ENCODE data around the gene MED13L.

Gene MED13L

DNA sequence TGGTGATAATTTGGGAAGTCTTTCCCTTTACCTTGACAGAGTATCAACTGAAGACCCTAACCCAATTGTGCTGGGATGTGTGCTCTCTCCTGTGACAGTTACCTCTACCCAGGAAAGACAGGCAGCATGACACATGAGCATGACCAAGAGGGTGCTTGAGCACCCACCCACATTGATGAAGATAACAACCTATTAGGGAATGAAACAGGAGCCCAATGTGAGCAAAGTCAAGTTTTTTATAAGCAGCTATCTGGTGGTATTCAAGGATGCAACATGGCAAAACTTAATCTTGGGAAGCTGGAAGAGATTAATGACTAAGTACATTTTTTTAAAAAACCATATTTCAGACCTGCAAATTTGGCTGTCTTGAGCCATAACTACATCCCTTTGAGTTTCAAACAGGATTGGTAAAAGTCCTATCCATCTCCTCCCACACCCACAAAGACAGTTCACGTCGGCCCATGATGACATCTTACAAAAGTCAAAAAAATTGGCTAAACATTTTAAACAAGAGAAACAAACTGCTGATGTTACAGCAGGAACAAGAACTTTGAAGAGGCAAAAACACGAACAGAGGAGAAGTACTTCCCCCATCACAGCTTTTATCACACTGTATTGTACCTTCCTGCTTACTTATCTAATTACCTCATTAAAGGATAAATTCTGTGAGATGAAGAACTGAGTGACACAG is 60.3 kb downstream of the MED13L start:
- no peak for DNase-seq (ENCODE audit: extremely low spot score)
- ChIA-PET CTCF (interaction anchor here (0.6 kb wide), 1 partner anchor 1402 kb away, joined by 4 read pairs; no protein-coding TSS in a partner anchor), POLR2A (no interaction called here)
- TF ChIP-seq SUZ12 (IDR thresholded peaks at IDR 0.05) (no peak), HDGF (IDR thresholded peaks at IDR 0.05; ENCODE audit: borderline replicate concordance) (no peak), ZNF384 (IDR thresholded peaks at IDR 0.05) (no peak), L3MBTL2 (conservative IDR thresholded peaks at IDR 0.05) (no peak), FOXA1 (IDR thresholded peaks at IDR 0.05) (no peak), ELF4 (IDR thresholded peaks at IDR 0.05) (no peak), NFRKB (IDR thresholded peaks at IDR 0.05) (no peak), BHLHE40 (IDR thresholded peaks at IDR 0.05; ENCODE audit: borderline replicate concordance) (no peak), FOXM1 (IDR thresholded peaks at IDR 0.05; ENCODE audit: borderline replicate concordance) (no peak), TARDBP (IDR thresholded peaks at IDR 0.05) (no peak)
- TF ChIP-seq, protein P1, sequence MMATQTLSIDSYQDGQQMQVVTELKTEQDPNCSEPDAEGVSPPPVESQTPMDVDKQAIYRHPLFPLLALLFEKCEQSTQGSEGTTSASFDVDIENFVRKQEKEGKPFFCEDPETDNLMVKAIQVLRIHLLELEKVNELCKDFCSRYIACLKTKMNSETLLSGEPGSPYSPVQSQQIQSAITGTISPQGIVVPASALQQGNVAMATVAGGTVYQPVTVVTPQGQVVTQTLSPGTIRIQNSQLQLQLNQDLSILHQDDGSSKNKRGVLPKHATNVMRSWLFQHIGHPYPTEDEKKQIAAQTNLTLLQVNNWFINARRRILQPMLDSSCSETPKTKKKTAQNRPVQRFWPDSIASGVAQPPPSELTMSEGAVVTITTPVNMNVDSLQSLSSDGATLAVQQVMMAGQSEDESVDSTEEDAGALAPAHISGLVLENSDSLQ (IDR thresholded peaks at IDR 0.05) = no peak

DNA sequence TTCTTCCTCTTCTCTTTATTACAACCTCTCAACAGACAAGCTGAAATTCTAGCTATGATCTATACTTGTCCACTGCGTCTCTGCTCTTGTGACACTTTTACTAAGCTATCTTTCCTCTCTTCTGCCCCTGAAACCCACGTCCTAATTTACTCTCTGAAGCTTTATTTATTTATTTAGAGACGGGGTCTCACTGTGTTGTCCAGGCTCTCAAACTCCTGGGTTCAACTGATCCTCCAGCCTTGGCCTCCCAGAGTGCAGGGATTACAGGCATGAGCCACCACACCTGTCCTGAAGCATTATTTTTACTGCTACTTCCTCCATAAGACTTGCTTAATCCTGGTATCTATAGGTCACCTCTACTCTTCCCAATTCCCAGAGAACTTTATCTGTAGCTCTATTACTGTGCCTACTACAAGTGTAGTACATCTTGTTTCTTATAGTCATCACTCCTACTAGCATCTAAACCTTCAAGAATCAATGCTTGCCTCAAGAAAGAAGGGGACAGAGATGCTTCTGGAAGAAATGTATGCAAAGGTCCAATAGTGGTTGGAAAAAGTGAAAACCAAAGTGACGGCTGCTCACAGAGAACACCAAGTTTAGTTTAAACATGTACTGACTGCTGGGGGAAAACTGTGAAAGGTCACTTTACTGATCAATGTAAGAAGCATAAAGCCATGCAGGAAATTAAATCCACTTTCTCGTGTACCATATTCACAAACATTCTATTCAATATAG is 61.3 kb downstream of the MED13L start:
- ChIA-PET CTCF (no interaction called here), POLR2A (no interaction called here)
- TF ChIP-seq FOXA1 (IDR thresholded peaks at IDR 0.05) = no peak
- TF ChIP-seq SP1 (IDR thresholded peaks at IDR 0.05) = no peak
- no peak for TF ChIP-seq SUZ12 (IDR thresholded peaks at IDR 0.05)
- no peak for TF ChIP-seq LEF1 (IDR thresholded peaks at IDR 0.05; ENCODE audit: borderline replicate concordance)
- TF ChIP-seq ZNF384 (IDR thresholded peaks at IDR 0.05) = no peak
- TF ChIP-seq HDGF (IDR thresholded peaks at IDR 0.05; ENCODE audit: borderline replicate concordance) = no peak
- no peak for DNase-seq (ENCODE audit: extremely low spot score)

GRCh38 chr12:116215023-116215422 is 62.5 kb downstream of the MED13L start:
- DNase-seq (ENCODE audit: extremely low spot score) = no peak
- ChIA-PET POLR2A (no interaction called here), CTCF (no interaction called here)
- TF ChIP-seq SP1 (IDR thresholded peaks at IDR 0.05) (no peak), LEF1 (IDR thresholded peaks at IDR 0.05; ENCODE audit: borderline replicate concordance) (no peak), ZNF384 (IDR thresholded peaks at IDR 0.05) (no peak), FOXK2 (IDR thresholded peaks at IDR 0.05) (no peak), CTBP1 (IDR thresholded peaks at IDR 0.05; ENCODE audit: borderline replicate concordance) (no peak), HDGF (IDR thresholded peaks at IDR 0.05; ENCODE audit: borderline replicate concordance) (no peak), ARNT (IDR thresholded peaks at IDR 0.05) (no peak), TARDBP (IDR thresholded peaks at IDR 0.05) (no peak), FOXM1 (IDR thresholded peaks at IDR 0.05; ENCODE audit: borderline replicate concordance) (no peak), ELF4 (IDR thresholded peaks at IDR 0.05) (no peak), FOXA1 (IDR thresholded peaks at IDR 0.05) (no peak), BHLHE40 (IDR thresholded peaks at IDR 0.05; ENCODE audit: borderline replicate concordance) (no peak), SUZ12 (IDR thresholded peaks at IDR 0.05) (no peak)

- TF ChIP-seq FOXK2 (IDR thresholded peaks at IDR 0.05) = no peak
- no peak for TF ChIP-seq TARDBP (IDR thresholded peaks at IDR 0.05)
- no peak for TF ChIP-seq SP1 (IDR thresholded peaks at IDR 0.05)
- no peak for TF ChIP-seq BHLHE40 (IDR thresholded peaks at IDR 0.05; ENCODE audit: borderline replicate concordance)
- TF ChIP-seq ZNF384 (IDR thresholded peaks at IDR 0.05) = no peak
- TF ChIP-seq L3MBTL2 (conservative IDR thresholded peaks at IDR 0.05) = no peak
- no peak for TF ChIP-seq FOXM1 (IDR thresholded peaks at IDR 0.05; ENCODE audit: borderline replicate concordance)
- TF ChIP-seq FOXA1 (IDR thresholded peaks at IDR 0.05) = no peak
- TF ChIP-seq SUZ12 (IDR thresholded peaks at IDR 0.05) = no peak
- TF ChIP-seq ELF4 (IDR thresholded peaks at IDR 0.05) = no peak
- no peak for TF ChIP-seq ARNT (IDR thresholded peaks at IDR 0.05)
- no peak for TF ChIP-seq LEF1 (IDR thresholded peaks at IDR 0.05; ENCODE audit: borderline replicate concordance)
- TF ChIP-seq, protein P1 (IDR thresholded peaks at IDR 0.05) = no peak
- no peak for TF ChIP-seq NFRKB (IDR thresholded peaks at IDR 0.05)
- no peak for TF ChIP-seq CTBP1 (IDR thresholded peaks at IDR 0.05; ENCODE audit: borderline replicate concordance)
- TF ChIP-seq HDGF (IDR thresholded peaks at IDR 0.05; ENCODE audit: borderline replicate concordance) = no peak
- ChIA-PET POLR2A (no interaction called here), CTCF (no interaction called here)
- no peak for DNase-seq (ENCODE audit: extremely low spot score)
Measured at GRCh38 chr12:116213885-116214527, 63.5 kb downstream of the MED13L start.

DNA sequence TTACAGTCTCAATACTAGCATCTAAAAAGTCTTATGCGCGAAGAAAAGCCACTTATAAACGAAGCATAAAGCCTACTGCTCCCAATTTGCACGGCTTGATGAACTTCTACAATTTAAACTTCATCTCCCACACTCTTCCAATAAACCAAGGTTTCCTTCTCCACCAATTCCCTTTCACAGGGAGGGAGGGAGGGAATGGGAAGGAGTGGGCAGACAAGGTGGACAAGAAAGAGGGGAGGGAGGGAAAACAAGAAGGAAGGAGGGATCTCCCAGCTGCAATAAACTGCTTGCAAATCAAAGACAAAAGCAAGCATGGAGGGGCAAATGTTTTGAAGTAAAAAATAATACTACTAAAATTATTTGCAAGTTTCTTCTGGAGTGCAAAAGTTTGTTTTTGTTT is 64.5 kb downstream of the MED13L start:
- DNase-seq (ENCODE audit: extremely low spot score) = no peak
- POLR2A ChIA-PET = no interaction called here
- CTCF ChIA-PET = no interaction called here
- TF ChIP-seq, protein P1 (IDR thresholded peaks at IDR 0.05) = no peak
- TF ChIP-seq LEF1 (IDR thresholded peaks at IDR 0.05; ENCODE audit: borderline replicate concordance) = no peak
- TF ChIP-seq ELF4 (IDR thresholded peaks at IDR 0.05) = no peak
- no peak for TF ChIP-seq TARDBP (IDR thresholded peaks at IDR 0.05)
- no peak for TF ChIP-seq FOXA1 (IDR thresholded peaks at IDR 0.05)
- no peak for TF ChIP-seq ARNT (IDR thresholded peaks at IDR 0.05)
- no peak for TF ChIP-seq L3MBTL2 (conservative IDR thresholded peaks at IDR 0.05)
- no peak for TF ChIP-seq SUZ12 (IDR thresholded peaks at IDR 0.05)

Measured in HEK293T (cell line).